H9 (cell line): ENCODE measurements around the gene TP53BP2. TPM values are rescaled to one million over a fixed set of nuclear protein-coding genes. Genes with fewer than 3 reads are reported as not detected.

Experiments used
- DNase-seq: peaks from one replicate; pipeline ENCODE4 v3.0.0-alpha.2; 2017
- H2AFZ ChIP-seq: one replicate; pipeline ENCODE4 v1.6.1; 2013; ENCODE audit warnings: mild to moderate bottlenecking, low read length, control low read depth, moderate library complexity
- H2AK5ac ChIP-seq: 2 replicates; pipeline ENCODE4 v1.6.1; 2013; ENCODE audit warnings: low read length, control low read depth, mixed read lengths; ENCODE audit not compliant: insufficient read length
- H2BK120ac ChIP-seq: one replicate; pipeline ENCODE4 v1.6.1; 2013; ENCODE audit warnings: low read depth, mild to moderate bottlenecking, low read length, control low read depth, inconsistent platforms; ENCODE audit not compliant: poor library complexity, severe bottlenecking
- H2BK12ac ChIP-seq: 2 replicates; pipeline ENCODE4 v1.6.1; 2013; ENCODE audit warnings: low read length, control low read depth, mixed read lengths, low read depth; ENCODE audit not compliant: insufficient read length
- H2BK15ac ChIP-seq: 2 replicates; pipeline ENCODE4 v1.6.1; 2013; ENCODE audit warnings: low read depth, low read length, control low read depth
- H2BK20ac ChIP-seq: one replicate; pipeline ENCODE4 v1.6.1; 2013; ENCODE audit warnings: low read depth, mild to moderate bottlenecking, low read length, control low read depth, inconsistent platforms; ENCODE audit not compliant: poor library complexity, severe bottlenecking
- H2BK5ac ChIP-seq: 2 replicates; pipeline ENCODE4 v1.6.1; 2013; ENCODE audit warnings: low read length, control low read depth, mixed read lengths; ENCODE audit not compliant: insufficient read length
- H3K14ac ChIP-seq: 2 replicates; pipeline ENCODE4 v1.6.1; 2013; ENCODE audit warnings: low read length, control low read depth; ENCODE audit not compliant: insufficient read depth
- H3K18ac ChIP-seq: 2 replicates; pipeline ENCODE4 v1.6.1; 2013; ENCODE audit warnings: low read depth, mild to moderate bottlenecking, mixed read lengths, low read length, control low read depth; ENCODE audit not compliant: insufficient read length
- H3K23ac ChIP-seq: 2 replicates; pipeline ENCODE4 v1.6.1; 2013; ENCODE audit warnings: low read length, control low read depth, mixed read lengths, low read depth; ENCODE audit not compliant: insufficient read length
- H3K23me2 ChIP-seq: 2 replicates; pipeline ENCODE4 v1.6.1; 2013; ENCODE audit warnings: low read depth, mild to moderate bottlenecking, mixed read lengths, low read length, control low read depth; ENCODE audit not compliant: insufficient read length, poor library complexity, severe bottlenecking
- H3K27ac ChIP-seq: 2 replicates; pipeline ENCODE4 v1.5.1; 2013; ENCODE audit warnings: low read length, control low read depth, mixed read lengths, low read depth; ENCODE audit not compliant: insufficient read length
- H3K27me3 ChIP-seq: 2 replicates; pipeline ENCODE4 v1.6.1; 2013; ENCODE audit warnings: low read length, control low read depth, inconsistent platforms; ENCODE audit not compliant: insufficient read depth
- H3K4ac ChIP-seq: 2 replicates; pipeline ENCODE4 v1.6.1; 2013; ENCODE audit warnings: low read depth, mild to moderate bottlenecking, control low read depth, inconsistent platforms, low read length, moderate library complexity
- H3K4me1 ChIP-seq: 2 replicates; pipeline ENCODE4 v1.6.1; 2013; ENCODE audit warnings: low read length, control low read depth, inconsistent platforms; ENCODE audit not compliant: insufficient read depth
- H3K4me2 ChIP-seq: 2 replicates; pipeline ENCODE4 v1.6.1; 2013; ENCODE audit warnings: low read length, control low read depth, mixed read lengths; ENCODE audit not compliant: insufficient read length, insufficient read depth
- H3K56ac ChIP-seq: 2 replicates; pipeline ENCODE4 v1.6.1; 2013; ENCODE audit warnings: low read depth, mild to moderate bottlenecking, mixed read lengths, low read length, control low read depth; ENCODE audit not compliant: insufficient read length
- H3K79me1 ChIP-seq: 2 replicates; pipeline ENCODE4 v1.6.1; 2013; ENCODE audit warnings: low read depth, mild to moderate bottlenecking, moderate library complexity, low read length, control low read depth, inconsistent platforms; ENCODE audit not compliant: insufficient read depth, poor library complexity, severe bottlenecking
- H3K79me2 ChIP-seq: 2 replicates; pipeline ENCODE4 v1.6.1; 2013; ENCODE audit warnings: low read length, control low read depth, inconsistent platforms; ENCODE audit not compliant: insufficient read depth
- H3K9ac ChIP-seq: 2 replicates; pipeline ENCODE4 v1.6.1; 2013; ENCODE audit warnings: low read length, control low read depth, mixed read lengths; ENCODE audit not compliant: insufficient read length; ENCODE audit errors: extremely low read depth
- H3K9me3 ChIP-seq: one replicate; pipeline ENCODE4 v1.6.1; 2013; ENCODE audit warnings: low read depth, low read length, inconsistent platforms; ENCODE audit not compliant: control insufficient read depth
- H3T11ph ChIP-seq: one replicate; pipeline ENCODE4 v1.6.1; 2013; ENCODE audit warnings: mild to moderate bottlenecking, low read length, control low read depth, inconsistent platforms
- H4K20me1 ChIP-seq: one replicate; pipeline ENCODE4 v1.6.1; 2013; ENCODE audit not compliant: control insufficient read depth, insufficient read length, insufficient read depth
- H4K5ac ChIP-seq: 2 replicates; pipeline ENCODE4 v1.6.1; 2013; ENCODE audit warnings: low read depth, mild to moderate bottlenecking, mixed read lengths, low read length, control low read depth; ENCODE audit not compliant: insufficient read length
- H4K8ac ChIP-seq: replicated peaks from 2 replicates; pipeline ENCODE4 v1.6.1; 2013; ENCODE audit warnings: low read length, control low read depth, mixed read lengths, low read depth; ENCODE audit not compliant: insufficient read length
- H4K91ac ChIP-seq: 2 replicates; pipeline ENCODE4 v1.6.1; 2013; ENCODE audit warnings: low read depth, mild to moderate bottlenecking, moderate library complexity, mixed read lengths, low read length, control low read depth; ENCODE audit not compliant: insufficient read length
- H3K27ac Mint-ChIP-seq, 3 experiments: 2 replicates in 2 of 3; 3 replicates in 1 of 3; pipeline ENCODE4 v1.8.0; 2020 to 2021; ENCODE audit warnings: mixed read lengths in 3 of 3, mild to moderate bottlenecking in 1 of 3, moderate library complexity in 1 of 3
- H3K27me3 Mint-ChIP-seq: 2 replicates; pipeline ENCODE4 v1.8.0; 2021; ENCODE audit warnings: low read depth, mild to moderate bottlenecking, moderate library complexity, mixed read lengths
- H3K36me3 Mint-ChIP-seq, 3 experiments: 2 replicates in 2 of 3; 3 replicates in 1 of 3; pipeline ENCODE4 v1.8.0; 2020 to 2021; ENCODE audit warnings: low read depth in 3 of 3, mixed read lengths in 3 of 3; ENCODE audit not compliant: insufficient read depth in 1 of 3
- H3K4me1 Mint-ChIP-seq, 2 experiments: 2 replicates each; pipeline ENCODE4 v1.8.0; 2020; ENCODE audit warnings: mixed read lengths in 2 of 2
- H3K4me3 Mint-ChIP-seq, 2 experiments: 2 replicates in 1 of 2; 3 replicates in 1 of 2; pipeline ENCODE4 v1.8.0; 2020 to 2021; ENCODE audit warnings: mild to moderate bottlenecking in 2 of 2, mixed read lengths in 2 of 2, moderate library complexity in 1 of 2
- H3K9me3 Mint-ChIP-seq, 2 experiments: 2 replicates in 1 of 2; 3 replicates in 1 of 2; pipeline ENCODE4 v1.8.0; 2020; ENCODE audit warnings: mild to moderate bottlenecking in 2 of 2, mixed read lengths in 2 of 2, moderate library complexity in 1 of 2
- CTCF ChIP-seq: fragments of 200-600 bp; sonication (generic); conservative IDR thresholded peaks from 3 replicates; pipeline ENCODE4 v1.8.0; 2021; ENCODE audit warnings: antibody characterized with exemption, mild to moderate bottlenecking
- WGBS: extraction: QIAGEN DNeasy Blood & Tissue Kit; methylation state at CpG from one replicate; pipeline ENCODE4 v1.1.7; 2013; ENCODE audit warnings: missing lambda C conversion rate, low lambda C conversion rate, mixed read lengths; ENCODE audit not compliant: insufficient read length; ENCODE audit errors: extremely low coverage; 5-methylcytosine and 5-hydroxymethylcytosine counted together
- total RNA-seq: library from RNA; stranded (reverse); gene quantifications from 2 replicates; pipeline ENCODE4 v1.2.1, GENCODE V29; 2021

Gene TP53BP2
- total RNA-seq, 1 experiment from 2014 or later: 49.7 TPM

DNA sequence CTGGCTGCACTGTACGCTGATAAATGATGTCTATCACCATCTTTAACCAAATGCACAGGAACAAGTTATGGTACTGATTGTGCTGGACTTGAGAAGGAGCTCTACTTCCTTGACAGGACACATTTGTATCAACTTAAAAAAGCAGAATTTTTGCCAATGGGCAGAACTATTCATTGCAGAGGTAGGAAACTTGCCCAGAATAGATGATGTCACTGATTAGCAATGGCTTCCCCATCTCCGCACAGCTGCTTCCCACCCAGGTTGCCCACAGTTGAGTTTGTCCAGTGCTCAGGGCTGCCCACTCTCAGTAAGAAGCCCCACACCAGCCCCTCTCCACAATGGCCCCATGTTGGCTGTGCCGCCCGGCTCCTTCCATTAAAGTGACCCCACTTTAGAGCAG, 100.0 kb downstream of the TP53BP2 start:
- Mint-ChIP-seq H3K36me3 (peaks cover 2 to 13% (median 12%) of the 10 kb centered on the region in 3 experiments; a peak in 6 of 7 replicates), H3K4me1 (peaks cover 0 to 5% of the 10 kb centered on the region in 2 experiments; a peak in 2 of 4 replicates), H3K27ac (no peak overlapping the region), H3K27me3 (peaks cover 24% of the 10 kb centered on the region), H3K9me3 (no peaks in the 10 kb centered on the region), H3K4me3 (no peak overlapping the region)
- no peak overlapping the region for H3K18ac ChIP-seq
- no peaks in the 10 kb centered on the region for H3K9me3 ChIP-seq
- TF ChIP-seq CTCF: no peak
- H3K23ac ChIP-seq: no peak overlapping the region
- H2BK15ac ChIP-seq: no peak overlapping the region
- H3K23me2 ChIP-seq: peaks cover 7% of the 10 kb centered on the region
- H4K91ac ChIP-seq: no peak overlapping the region
- H3K9ac ChIP-seq: no peak overlapping the region
- H3K27ac ChIP-seq: no peak overlapping the region
- no peak overlapping the region for H3K4me2 ChIP-seq
- no peak overlapping the region for H3K56ac ChIP-seq
- no peak overlapping the region for H2BK12ac ChIP-seq
- peaks cover 14% of the 10 kb centered on the region; the same call in 1 of the 2 replicates for H3K27me3 ChIP-seq
- H3K79me2 ChIP-seq: no peaks in the 10 kb centered on the region
- H3K14ac ChIP-seq: no peak overlapping the region
- H4K5ac ChIP-seq: no peak overlapping the region
- H4K8ac ChIP-seq: no peak overlapping the region
- no peaks in the 10 kb centered on the region for H4K20me1 ChIP-seq
- no peak for DNase-seq
- H2AK5ac ChIP-seq: no peak overlapping the region
- H2BK20ac ChIP-seq: no peak overlapping the region
- H2BK5ac ChIP-seq: no peak overlapping the region
- no peak overlapping the region for H2AFZ ChIP-seq
- H3K4me1 ChIP-seq: no peaks in the 10 kb centered on the region
- no peak overlapping the region for H2BK120ac ChIP-seq
- no peak overlapping the region for H3K4ac ChIP-seq
- no CpG with 5 or more reads among the region's 4 CpGs for WGBS
- no peaks in the 10 kb centered on the region for H3K79me1 ChIP-seq
- H3T11ph ChIP-seq: no peak overlapping the region
